ENCODE data around the gene EGFR.

EGFR gene

GRCh38 chr7:55063061-55063460, 44.2 kb downstream of the EGFR start:
- no peak for DNase-seq (ENCODE audit: low read depth)

DNA sequence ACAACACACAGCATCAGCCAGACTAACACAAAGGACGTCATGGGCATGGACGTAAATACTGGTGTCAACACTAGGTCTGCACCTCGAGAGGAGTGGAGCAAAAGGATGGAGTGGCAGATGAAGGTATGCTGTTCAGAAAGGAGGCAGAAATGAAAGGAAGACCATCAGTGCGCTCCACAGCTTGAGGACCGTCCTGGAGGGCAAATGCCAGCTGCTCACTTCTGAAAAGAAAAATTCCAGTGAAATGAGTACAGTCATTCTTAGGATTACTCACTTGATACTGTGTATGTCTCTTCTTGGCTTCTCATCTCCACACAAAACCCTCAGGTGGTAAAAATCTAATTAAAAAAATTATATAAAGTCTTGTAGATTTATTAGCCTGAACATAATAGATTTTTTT, 44.8 kb downstream of the EGFR start:
- no peak for DNase-seq (ENCODE audit: low read depth)

DNA sequence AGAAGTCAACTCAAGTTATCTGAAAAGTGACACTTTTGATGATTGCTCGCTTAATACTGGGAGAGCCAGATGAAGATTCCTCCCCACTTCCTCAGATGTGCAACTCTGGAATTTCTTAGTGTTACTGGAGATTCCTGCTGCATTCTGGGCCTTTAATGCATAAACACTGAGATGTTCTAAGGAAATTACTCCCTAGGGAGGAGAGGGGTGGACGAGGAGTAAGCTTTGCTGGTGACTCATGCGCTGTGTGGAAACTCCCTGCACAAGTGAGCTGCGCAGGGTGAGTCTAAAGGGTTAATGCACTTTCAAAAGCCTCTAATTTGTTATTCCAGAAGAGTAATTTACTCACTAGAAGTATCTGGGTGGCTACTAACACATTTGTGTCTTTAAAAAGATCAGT, 46.3 kb downstream of the EGFR start:
- DNase-seq (ENCODE audit: low read depth), result peak; percentile 96

DNA sequence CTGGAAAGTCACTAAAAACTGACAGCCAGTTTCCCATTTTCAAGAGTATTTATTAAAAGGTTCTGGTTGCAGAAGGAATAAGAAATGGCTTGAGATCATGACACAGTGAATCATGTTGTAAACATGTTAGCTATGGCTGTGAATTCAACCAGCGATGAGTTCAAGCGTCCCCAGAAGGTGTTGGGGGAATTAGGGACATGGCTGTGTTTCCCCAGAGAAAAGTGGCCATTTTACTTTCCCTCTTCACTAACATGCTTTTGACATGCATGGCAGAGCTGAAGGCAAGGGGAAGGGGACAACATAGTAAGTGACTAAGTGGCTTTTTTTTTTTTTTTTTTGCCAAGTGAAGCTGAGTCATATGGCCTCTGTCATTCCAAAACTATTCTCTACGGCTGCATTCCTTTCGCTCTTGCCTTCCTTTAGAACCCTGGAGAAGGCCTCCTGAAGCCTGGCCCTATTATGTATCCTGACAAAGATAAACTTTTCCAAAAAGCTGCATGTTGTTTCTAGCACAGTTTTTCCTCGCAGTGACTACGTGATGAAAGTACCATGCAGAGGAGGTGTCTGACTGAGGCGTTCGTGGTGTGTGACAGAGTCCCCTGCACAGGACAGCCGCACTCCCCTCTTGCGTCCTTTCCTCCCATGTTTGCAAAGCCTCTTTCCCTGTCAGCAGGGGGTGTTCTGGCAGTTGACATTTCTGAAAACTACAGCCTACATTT, 46.9 kb downstream of the EGFR start:
- no peak for DNase-seq (ENCODE audit: low read depth)

DNA sequence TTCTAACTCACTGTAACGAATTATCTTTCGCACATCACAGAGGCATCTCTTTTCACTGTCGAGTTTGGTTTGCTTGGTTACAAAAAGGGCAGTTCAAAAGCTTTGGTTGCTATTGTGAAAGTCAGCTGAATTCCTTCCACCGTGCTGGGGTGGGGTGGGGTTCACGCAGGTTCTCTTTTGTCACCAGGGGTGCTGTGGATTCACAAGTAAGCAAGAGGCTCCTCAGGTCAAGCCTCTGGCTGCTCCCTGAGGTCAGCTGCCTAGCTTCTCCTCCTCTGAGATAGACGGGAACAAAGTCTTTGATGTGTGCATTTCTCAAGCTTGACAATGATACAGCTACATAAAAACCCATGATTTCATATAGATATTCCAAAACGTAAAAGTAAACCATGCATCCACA, 47.7 kb downstream of the EGFR start:
- DNase-seq (ENCODE audit: low read depth), result no peak

- DNase-seq (ENCODE audit: low read depth), result no peak
These were observed 48.1 kb downstream of the EGFR start for GRCh38 chr7:55066938-55067337.

DNA sequence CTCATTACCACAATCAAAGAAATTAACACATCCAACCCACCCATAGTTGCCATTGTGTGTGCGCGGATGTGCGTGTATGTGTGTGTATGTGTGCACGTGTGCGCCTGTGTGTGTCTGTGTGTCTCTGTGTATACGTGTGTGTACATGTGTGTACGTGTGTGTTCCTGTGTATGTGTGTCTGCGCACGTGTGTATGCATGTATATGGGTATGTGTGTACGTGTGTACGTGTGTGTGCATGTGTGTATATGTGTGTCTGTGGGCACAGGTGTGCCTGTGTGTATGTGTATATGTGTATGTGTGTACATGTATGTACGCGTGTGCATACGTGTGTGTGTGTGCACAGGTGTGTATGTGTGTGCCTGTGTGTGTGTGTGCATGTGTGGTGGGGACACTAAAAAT, 48.9 kb downstream of the EGFR start:
- DNase-seq (ENCODE audit: low read depth), result no peak

DNA sequence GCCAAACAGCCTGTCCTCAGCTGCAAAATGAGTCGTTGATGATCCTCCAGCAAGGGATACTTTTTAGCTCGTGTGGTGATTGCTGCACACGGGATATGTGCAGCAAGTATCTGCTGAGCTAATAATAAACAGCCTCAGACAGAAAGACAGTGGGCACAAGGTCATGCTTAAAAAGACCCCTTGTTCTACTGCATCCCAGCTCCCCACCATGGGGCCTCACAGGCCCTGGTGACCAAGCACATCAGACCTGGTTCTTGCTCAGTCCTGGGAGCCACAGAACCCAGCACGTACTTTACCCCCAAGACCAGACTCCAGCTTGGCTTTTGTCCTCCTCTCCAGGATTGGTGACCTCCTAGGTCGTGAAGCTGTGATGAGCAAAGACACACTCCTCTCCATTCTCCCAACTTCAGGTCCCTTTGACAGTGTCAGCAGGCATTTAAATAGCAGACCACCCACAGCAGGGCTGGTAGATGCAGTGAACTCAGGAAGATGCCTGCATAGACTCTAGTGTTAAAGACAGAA, 50.5 kb downstream of the EGFR start:
- DNase-seq (ENCODE audit: low read depth), result no peak

GRCh38 chr7:55070271-55070743, 51.5 kb downstream of the EGFR start:
- no peak for DNase-seq (ENCODE audit: low read depth)

DNA sequence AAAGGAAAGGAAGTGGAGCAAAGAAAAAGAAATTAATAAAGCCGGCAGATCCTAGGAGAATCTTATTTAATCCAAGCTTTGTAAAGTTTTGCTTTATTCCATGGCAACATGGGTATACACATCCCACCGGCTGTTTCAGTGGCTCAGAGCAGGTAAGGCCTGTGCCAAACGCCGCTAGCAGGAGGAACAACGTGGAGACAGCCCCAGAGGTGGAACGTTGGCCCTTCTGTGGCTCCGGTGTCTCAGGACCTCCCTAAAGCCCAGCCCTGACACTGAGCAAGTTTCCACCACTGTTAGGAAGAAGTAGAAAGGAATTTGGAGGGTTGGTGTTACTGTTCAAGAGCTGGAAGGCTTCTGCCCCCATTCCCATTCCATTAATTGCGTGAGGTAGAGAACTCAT, 52.0 kb downstream of the EGFR start:
- DNase-seq (ENCODE audit: low read depth), result no peak

- DNase-seq (ENCODE audit: low read depth), result no peak
These were observed 52.8 kb downstream of the EGFR start for GRCh38 chr7:55071411-55072175.

GRCh38 chr7:55072251-55072650, 53.4 kb downstream of the EGFR start:
- no peak for DNase-seq (ENCODE audit: low read depth)

DNA sequence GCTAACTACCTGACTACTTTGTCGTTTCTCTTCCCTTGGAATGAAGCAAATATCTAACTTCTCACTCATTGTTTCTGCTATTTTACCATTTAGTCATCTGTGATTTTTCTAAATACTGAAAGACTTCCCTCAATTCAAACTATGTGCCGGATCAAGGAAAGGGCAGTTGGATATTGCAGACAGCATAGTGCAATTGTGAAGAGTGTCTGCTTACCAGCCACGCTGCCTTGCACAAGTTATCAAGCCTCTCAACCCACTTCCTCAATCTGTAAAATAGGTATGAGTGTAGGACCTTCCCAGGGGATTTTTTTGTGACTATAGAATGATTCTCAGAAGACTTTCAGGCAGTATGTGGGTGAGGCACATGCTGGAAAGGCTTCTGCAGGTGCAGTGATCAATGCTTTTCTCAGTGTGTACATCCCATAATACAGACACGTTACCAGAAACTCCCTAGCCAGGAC, 54.3 kb downstream of the EGFR start:
- DNase-seq (ENCODE audit: low read depth), result no peak

- no peak for DNase-seq (ENCODE audit: low read depth)
These were observed 55.2 kb downstream of the EGFR start for GRCh38 chr7:55073976-55074528.

GRCh38 chr7:55075464-55076021, 56.7 kb downstream of the EGFR start:
- no peak for DNase-seq (ENCODE audit: low read depth)

GRCh38 chr7:55077561-55078410, 59.0 kb downstream of the EGFR start:
- DNase-seq (ENCODE audit: low read depth), result no peak

- no peak for DNase-seq (ENCODE audit: low read depth)
These were observed 59.9 kb downstream of the EGFR start for GRCh38 chr7:55078465-55079372.

- no peak for DNase-seq (ENCODE audit: low read depth)
These were observed 61.3 kb downstream of the EGFR start for GRCh38 chr7:55080000-55080623.

DNA sequence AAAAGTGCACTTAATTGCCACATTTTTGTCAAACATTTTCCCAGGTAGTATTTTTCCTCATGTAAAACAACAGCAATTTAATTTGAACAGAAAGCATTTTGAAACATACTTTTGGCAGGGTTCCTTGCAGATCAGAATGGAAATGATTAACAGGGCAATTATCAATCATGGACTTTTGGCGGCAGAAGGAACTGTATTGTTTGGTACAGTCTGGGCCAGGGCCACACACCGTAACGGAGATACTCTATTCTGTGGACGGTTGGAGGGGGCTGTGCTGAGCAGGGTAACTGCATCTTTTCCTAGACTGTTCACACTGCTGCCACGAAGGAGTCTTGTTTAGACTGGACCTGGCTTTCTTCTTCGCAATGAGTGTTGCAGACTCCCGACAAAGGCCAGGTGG, 62.3 kb downstream of the EGFR start:
- no peak for DNase-seq (ENCODE audit: low read depth)
